H1 (cell line): ENCODE results near the gene LOX. TPM values are rescaled to one million over a fixed set of nuclear protein-coding genes. Genes with fewer than 3 reads are reported as not detected.

Experiments
- BCL11A ChIP-seq, 2 experiments: IDR thresholded peaks; one replicate each; pipeline ENCODE4 v1.6.1; 2011; ENCODE audit warnings: low read depth in 2 of 2, low read length in 2 of 2, mild to moderate bottlenecking in 2 of 2
- CHD1 ChIP-seq: IDR thresholded peaks from 2 replicates; pipeline ENCODE4 v1.6.1; 2012; ENCODE audit warnings: low read depth, low read length, improper control_type of control experiment
- JUN ChIP-seq: IDR thresholded peaks from 2 replicates; pipeline ENCODE4 v1.6.1; 2011; ENCODE audit warnings: low read depth, mild to moderate bottlenecking, improper control_type of control experiment, low read length
- KDM1A ChIP-seq: fragments of 200-600, 300-600 bp; sonication (generic); IDR thresholded peaks from 2 replicates; pipeline ENCODE4 v1.7.1; 2016; ENCODE audit warnings: mild to moderate bottlenecking, low read length, borderline replicate concordance
- TBP ChIP-seq: IDR thresholded peaks from 2 replicates; pipeline ENCODE4 v1.6.1; 2011; ENCODE audit warnings: low read depth, low read length, improper control_type of control experiment
- TCF12 ChIP-seq: IDR thresholded peaks from 2 replicates; pipeline ENCODE4 v1.6.1; 2011; ENCODE audit warnings: low read depth, mild to moderate bottlenecking, low read length
- ZNF274 ChIP-seq: IDR thresholded peaks from 2 replicates; pipeline ENCODE4 v1.7.0; 2012; ENCODE audit warnings: low read length, borderline replicate concordance; ENCODE audit errors: extremely low read depth
- polyA plus RNA-seq, 7 experiments: library from polyadenylated mRNA; depleted of rRNA in 3 of 7; stranded (reverse) in 5 of 7; unstranded in 2 of 7; fragments of >200 nt in 5 of 7; fragments of 200-250 nt in 2 of 7; gene quantifications; 1 replicate in 5 of 7; 2 replicates in 1 of 7; 4 replicates in 1 of 7; pipeline versions ENCODE4 v1.2.1 to v1.2.3, GENCODE V29; 2011 to 2013; ENCODE audit warnings: missing spikeins in 2 of 7, mixed read lengths in 2 of 7
- total RNA-seq: library from RNA; stranded (reverse); fragmentation: NEBNext Ultra II Directional; extraction: Animal tissue kit (Norgen Biotek cat#: 25700); gene quantifications from 2 replicates; pipeline ENCODE4 v1.2.1, GENCODE V29; 2021
- TF ChIP-seq, protein P1 (sequence below): fragments of 300-600 bp; sonication (generic); IDR thresholded peaks from 2 replicates; pipeline ENCODE4 v1.7.1; 2012; ENCODE audit warnings: low read length, moderate library complexity, mild to moderate bottlenecking, inconsistent platforms; ENCODE audit not compliant: insufficient replicate concordance

Gene LOX
- total and polyA plus RNA-seq, 2 of the 8 experiments (the other 6 are each of a cell fraction or from before 2014, with no cell fraction given), result 1.1 to 2.2 TPM

DNA sequence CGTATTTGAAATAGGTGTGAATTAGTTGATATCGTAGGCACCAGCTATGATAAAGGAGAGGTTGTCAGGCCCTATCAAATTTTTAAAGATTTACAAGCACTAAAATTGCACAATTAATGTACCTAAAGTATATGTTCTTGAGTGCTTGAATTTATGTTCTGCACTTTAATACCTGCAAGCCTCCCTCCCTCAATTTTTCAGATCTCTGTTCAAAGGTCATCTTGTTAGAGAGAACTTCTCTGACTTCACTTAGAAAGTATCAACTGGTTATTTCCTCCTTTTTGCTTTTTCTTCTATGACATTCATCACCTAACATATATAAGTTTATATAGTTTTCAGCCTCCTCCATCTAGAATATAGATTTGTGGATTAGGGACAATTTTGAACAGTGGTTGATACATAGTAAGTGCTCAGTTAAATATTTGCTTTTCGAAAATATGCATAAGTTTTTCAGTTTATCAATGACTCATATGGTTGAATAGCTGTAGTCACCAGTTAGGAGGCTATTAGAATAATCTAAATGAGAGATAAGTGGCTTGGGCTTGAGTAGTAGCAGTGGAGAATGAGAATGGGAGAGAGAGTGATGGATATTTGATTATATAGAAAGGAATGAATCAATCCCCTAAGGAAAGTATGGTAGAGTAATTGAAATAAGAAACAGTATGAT is 37.3 kb downstream of the LOX start (continued):
- TF ChIP-seq, protein P1, sequence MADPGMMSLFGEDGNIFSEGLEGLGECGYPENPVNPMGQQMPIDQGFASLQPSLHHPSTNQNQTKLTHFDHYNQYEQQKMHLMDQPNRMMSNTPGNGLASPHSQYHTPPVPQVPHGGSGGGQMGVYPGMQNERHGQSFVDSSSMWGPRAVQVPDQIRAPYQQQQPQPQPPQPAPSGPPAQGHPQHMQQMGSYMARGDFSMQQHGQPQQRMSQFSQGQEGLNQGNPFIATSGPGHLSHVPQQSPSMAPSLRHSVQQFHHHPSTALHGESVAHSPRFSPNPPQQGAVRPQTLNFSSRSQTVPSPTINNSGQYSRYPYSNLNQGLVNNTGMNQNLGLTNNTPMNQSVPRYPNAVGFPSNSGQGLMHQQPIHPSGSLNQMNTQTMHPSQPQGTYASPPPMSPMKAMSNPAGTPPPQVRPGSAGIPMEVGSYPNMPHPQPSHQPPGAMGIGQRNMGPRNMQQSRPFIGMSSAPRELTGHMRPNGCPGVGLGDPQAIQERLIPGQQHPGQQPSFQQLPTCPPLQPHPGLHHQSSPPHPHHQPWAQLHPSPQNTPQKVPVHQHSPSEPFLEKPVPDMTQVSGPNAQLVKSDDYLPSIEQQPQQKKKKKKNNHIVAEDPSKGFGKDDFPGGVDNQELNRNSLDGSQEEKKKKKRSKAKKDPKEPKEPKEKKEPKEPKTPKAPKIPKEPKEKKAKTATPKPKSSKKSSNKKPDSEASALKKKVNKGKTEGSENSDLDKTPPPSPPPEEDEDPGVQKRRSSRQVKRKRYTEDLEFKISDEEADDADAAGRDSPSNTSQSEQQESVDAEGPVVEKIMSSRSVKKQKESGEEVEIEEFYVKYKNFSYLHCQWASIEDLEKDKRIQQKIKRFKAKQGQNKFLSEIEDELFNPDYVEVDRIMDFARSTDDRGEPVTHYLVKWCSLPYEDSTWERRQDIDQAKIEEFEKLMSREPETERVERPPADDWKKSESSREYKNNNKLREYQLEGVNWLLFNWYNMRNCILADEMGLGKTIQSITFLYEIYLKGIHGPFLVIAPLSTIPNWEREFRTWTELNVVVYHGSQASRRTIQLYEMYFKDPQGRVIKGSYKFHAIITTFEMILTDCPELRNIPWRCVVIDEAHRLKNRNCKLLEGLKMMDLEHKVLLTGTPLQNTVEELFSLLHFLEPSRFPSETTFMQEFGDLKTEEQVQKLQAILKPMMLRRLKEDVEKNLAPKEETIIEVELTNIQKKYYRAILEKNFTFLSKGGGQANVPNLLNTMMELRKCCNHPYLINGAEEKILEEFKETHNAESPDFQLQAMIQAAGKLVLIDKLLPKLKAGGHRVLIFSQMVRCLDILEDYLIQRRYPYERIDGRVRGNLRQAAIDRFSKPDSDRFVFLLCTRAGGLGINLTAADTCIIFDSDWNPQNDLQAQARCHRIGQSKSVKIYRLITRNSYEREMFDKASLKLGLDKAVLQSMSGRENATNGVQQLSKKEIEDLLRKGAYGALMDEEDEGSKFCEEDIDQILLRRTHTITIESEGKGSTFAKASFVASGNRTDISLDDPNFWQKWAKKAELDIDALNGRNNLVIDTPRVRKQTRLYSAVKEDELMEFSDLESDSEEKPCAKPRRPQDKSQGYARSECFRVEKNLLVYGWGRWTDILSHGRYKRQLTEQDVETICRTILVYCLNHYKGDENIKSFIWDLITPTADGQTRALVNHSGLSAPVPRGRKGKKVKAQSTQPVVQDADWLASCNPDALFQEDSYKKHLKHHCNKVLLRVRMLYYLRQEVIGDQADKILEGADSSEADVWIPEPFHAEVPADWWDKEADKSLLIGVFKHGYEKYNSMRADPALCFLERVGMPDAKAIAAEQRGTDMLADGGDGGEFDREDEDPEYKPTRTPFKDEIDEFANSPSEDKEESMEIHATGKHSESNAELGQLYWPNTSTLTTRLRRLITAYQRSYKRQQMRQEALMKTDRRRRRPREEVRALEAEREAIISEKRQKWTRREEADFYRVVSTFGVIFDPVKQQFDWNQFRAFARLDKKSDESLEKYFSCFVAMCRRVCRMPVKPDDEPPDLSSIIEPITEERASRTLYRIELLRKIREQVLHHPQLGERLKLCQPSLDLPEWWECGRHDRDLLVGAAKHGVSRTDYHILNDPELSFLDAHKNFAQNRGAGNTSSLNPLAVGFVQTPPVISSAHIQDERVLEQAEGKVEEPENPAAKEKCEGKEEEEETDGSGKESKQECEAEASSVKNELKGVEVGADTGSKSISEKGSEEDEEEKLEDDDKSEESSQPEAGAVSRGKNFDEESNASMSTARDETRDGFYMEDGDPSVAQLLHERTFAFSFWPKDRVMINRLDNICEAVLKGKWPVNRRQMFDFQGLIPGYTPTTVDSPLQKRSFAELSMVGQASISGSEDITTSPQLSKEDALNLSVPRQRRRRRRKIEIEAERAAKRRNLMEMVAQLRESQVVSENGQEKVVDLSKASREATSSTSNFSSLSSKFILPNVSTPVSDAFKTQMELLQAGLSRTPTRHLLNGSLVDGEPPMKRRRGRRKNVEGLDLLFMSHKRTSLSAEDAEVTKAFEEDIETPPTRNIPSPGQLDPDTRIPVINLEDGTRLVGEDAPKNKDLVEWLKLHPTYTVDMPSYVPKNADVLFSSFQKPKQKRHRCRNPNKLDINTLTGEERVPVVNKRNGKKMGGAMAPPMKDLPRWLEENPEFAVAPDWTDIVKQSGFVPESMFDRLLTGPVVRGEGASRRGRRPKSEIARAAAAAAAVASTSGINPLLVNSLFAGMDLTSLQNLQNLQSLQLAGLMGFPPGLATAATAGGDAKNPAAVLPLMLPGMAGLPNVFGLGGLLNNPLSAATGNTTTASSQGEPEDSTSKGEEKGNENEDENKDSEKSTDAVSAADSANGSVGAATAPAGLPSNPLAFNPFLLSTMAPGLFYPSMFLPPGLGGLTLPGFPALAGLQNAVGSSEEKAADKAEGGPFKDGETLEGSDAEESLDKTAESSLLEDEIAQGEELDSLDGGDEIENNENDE, result no peak
- TF ChIP-seq ZNF274 (no peak), JUN (no peak), BCL11A (IDR thresholded peaks at IDR 0.05; ENCODE audit: low read depth in 2 of 2, low read length in 2 of 2) (no peak), CHD1 (no peak), KDM1A (no peak), TCF12 (no peak), TBP (no peak)
